Stimulated activated CD8-positive, alpha-beta memory T cell treated with anti-CD3 and anti-CD28 coated beads, Interleukin-4, amount 100 ng/mL, for 24 hours (primary cell): ENCODE measurements around the gene TM7SF3.
A peak's percentile ranks its signal among the peaks of the same experiment; 100 is the strongest.
"Not testable (repeated sequence)": the region's sequence is repeated elsewhere in the genome, so short reads cannot be mapped to it uniquely, and the experiment has no call there.

ENCODE experiments used
- DNase-seq: peaks from one replicate; pipeline ENCODE4 v3.0.0-alpha.2; 2020; ENCODE audit warnings: low read depth

The TM7SF3 gene

DNA sequence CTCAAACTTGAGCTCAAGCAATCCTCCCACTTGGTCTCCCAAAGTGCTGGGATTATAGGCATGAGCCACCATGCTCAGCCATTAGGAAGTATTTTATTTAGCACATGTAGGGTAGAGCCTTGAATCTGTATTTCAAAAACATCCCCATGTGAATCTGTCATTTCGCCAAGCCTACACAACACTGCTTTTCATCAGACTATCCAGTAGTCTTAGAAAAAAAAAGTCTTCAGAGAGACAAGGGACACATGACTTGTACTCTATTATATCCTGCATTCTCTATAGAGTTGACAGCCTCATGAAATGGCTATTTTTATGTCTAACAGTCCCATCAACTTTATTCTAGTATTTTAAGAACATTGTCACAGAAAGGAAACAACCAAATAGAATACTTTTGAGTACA is 35.4 kb downstream of the TM7SF3 start:
- DNase-seq, result no peak

DNA sequence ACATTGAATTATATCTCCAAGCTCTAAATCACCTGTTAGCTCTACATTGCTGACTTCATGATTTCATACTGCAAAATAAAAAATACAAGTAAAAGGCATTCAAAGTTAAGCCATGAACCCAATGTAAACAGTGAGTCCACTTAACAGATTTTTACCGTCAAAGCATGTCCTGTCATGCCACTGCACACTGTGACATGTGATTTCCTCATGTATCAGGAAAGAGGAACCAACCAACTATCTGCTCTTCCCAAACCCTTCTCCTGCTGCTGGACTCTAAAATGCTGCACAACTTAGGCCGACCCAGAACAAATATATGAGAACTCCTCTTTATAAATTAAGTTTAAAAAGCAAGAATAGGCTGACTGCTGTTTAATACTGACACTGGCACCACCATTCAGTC is 37.5 kb downstream of the TM7SF3 start:
- no peak for DNase-seq

DNA sequence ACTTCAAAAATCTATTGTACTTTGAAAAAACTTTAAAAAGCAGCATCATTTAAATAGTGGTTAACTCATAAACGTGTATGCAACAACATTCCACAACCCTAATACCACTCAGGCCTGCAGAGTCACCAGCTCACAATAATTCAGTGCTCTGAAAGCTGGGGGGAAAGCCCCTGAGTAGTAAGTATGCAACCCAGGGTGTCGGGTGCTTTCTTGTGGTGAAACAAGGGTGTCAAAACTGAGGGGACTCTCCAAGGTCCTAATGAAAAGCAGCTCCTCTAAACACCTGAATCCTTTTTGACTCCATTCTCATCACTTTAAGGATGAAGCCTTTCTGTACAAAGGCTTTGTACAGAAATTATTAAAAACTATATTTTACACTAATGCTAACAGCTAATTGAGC is 42.2 kb downstream of the TM7SF3 start:
- peak; percentile 29 for DNase-seq

DNA sequence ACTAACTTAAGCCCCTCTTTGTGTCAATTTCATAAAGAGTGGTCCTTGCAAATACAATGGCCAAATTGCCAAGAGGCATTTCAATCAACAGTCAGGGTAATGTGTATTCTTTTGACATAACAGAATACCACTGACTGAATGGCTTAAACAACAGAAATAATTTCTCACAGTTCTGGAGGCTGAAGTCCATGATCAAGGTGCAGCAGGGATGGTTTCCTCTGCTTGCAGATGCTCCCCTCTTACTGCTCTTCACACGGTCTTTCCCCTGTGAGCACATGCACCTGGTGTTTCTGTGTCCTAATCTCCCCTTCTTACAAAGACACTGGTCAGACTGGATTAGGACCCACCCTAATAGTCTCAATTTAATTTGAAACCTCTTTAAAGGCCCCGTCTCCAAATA is 44.0 kb downstream of the TM7SF3 start:
- DNase-seq, result no peak

DNA sequence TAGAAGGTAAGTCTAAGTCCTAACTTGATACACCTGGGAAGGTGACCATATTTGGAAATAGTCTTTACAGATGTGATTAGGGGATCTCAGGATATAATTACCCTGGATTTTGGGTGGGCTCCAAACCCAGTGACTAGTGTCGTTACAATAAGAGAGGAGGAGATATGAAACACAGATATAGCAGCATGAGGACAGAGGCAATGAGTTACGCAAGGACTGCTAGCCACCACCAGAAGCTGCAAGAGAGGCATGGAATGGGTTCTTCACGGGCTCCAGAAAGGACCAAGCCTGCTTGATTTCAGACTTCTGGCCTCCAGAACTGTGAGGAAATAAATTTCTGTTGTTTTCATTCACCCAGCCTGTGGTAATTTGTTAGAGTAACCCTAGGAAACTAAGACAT is 47.3 kb downstream of the TM7SF3 start:
- no peak for DNase-seq

DNA sequence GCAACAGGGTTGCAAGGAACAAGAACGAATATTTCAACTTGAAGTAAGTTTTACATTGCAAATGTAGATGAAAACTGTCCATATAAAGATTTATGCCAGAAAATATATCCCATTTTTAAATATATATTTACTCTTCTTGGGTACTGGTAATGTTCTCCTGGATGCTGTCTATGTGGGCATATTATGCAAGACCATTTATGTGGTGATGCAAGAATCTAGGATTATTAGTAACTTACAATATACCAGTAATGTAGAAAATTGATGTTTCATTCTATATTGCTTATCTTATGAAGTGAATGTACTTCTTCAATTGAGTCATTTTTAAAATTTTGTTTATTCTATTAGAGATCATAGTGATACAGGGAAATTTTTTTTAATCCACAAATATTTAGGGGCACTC is 50.8 kb downstream of the TM7SF3 start:
- DNase-seq, result no peak

DNA sequence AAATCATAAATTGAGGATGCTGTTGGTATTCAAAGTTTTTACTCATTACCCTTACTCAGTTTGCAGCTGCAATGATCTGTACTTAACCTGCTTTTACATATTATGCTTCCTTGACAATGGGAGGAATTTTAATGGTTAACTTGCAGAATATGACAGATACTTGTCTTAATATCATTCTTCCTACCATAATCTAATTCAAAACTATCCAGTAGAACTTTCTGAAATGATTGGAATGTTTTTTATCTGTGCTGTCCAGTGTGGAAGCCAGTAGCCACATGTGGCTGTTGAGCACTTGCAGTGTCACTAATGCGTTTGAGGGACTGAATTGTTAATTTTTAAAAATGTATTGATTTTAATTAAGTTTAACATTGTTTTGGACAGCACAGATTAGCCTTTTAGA is 52.4 kb downstream of the TM7SF3 start:
- no peak for DNase-seq

DNA sequence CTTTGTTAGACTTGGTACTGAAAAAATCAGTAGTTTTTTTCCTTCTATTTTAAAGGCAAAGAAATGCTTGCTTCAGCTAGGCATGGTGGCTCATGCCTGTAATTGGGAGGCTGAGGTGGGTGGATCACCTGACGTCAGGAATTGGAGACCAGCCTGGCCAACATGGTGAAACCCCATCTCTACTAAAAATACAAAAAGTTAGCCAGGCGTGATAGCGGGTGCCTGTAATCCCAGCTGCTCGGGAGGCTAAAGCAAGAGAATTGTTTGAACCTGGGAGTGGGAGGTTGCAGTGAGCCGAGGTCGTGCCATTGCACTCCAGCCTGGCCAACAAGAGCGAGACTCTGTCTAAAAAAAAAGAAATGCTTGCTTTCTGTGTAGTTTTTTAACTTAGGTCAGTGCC is 52.8 kb downstream of the TM7SF3 start:
- not testable (repeated sequence) for DNase-seq

DNA sequence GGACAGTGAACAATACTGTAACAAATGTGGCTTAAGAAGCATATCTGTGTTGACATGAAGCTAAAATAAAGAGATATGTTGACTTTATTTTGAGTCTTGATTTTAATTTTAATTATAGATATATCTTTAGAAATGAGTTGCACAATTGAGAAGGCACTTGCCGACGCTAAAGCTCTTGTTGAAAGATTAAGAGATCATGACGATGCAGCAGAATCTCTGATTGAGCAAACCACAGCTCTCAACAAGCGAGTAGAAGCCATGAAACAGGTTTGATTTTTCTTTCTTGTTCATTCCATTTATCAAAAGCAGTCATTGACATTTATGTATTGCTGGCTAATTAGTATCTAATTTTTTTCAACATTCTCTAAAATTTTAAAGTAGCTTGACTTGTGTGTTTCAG is 60.2 kb downstream of the TM7SF3 start:
- no peak for DNase-seq

DNA sequence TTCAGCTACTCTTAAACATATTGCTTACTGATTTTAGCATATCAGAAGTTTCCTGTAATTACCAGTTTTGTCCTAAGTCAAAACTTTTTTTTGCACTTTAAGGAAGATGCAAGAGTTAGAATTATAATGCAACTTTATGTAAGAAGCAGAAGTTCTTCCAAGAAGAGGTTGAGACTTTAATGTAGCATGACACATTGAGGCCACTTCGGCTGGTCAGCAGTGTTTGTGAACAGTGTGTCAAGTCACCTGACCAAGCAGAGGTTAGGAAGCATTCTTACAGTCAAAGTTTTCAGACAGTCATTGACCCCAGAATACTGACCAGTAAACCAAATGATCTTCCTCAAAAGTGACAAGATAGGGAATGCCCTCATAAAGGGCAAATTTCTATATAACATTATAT is 60.7 kb downstream of the TM7SF3 start:
- DNase-seq, result no peak

DNA sequence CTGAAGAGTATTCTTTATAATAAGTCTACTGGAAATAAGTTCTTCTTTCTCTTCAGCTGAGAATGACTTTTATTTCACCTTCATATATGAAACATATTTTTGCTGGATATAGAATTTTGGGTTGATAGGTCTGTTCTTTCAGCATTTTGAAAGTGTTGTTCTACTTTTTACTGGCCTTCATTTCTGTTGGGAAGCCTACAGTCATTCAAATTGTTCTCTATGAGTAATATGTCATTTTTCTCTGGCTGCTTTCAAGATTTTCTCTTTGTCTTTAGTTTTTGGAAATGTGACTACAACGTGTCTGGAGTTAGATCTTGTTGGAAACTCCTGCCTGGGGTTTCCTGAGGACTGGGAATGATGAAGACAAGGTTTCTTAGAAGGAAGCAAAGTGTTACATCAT is 65.9 kb downstream of the TM7SF3 start:
- no peak for DNase-seq

DNA sequence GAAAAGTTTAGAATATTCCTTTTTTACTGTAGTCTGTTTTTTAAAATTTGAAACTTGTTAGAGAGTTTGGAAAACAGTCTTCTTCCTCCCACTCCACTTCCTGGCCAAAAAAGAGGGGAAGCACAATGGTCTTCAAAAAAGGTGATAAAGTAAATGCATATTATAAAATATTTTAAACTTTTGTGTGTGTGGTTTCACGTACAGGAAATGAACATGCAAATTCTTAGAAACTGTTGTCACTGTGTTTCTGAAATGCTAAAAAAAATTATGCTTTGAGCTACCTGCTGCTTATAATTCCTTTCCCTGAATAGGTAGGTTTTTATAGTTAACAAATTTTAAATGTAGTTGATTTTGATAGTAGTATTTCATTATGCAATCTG is 73.0 kb downstream of the TM7SF3 start:
- no peak for DNase-seq

DNA sequence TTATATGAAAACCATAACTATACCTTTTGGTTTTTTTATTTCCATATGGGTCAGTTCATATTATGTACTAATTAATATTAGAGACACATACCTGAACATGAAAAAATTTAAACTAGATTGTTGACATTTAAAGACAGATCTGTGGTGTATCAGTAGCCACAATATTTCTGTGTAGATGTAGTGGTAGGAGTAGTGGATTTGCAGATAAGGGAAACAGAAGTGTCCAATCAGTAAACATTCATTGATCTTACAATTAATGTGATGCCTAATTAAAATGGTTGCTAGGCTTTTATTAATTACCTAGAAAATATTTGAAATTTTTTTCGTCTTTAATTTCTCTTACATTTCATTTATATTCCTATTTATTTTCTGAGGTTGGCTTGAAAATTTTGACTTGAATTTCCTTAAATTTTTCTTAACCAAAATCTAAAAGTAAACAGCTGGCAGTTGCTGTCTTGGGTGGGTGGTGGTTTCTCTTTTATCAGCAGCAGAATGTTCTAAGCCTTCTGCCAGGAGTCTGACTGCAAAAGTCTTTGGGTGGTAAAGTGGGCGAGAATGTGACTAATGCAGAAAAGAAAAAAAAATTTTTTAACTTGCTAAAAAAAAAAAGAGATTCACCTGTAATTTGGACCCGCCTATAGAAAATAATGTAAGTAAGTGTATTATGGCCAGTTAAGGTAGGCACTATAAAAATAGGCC is 73.5 kb downstream of the TM7SF3 start:
- no peak for DNase-seq

DNA sequence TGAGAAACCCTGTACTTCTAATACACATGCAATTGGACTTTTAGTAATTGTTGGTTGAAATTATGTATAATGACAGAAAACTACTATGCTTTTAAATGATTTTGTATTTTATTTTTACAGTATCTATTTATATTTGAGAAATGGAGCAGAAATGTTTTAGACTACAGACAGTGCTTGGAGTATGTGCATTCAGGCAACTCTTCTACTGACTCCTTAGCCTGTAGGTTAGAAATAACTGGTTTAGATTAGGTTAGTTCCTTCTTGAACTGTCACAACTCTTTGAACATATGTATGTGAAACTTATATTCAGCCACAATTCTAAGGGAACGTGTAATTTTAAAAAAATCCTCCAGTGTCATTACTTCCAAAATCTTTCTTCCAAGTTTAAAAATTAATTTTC is 74.2 kb downstream of the TM7SF3 start:
- DNase-seq, result no peak

DNA sequence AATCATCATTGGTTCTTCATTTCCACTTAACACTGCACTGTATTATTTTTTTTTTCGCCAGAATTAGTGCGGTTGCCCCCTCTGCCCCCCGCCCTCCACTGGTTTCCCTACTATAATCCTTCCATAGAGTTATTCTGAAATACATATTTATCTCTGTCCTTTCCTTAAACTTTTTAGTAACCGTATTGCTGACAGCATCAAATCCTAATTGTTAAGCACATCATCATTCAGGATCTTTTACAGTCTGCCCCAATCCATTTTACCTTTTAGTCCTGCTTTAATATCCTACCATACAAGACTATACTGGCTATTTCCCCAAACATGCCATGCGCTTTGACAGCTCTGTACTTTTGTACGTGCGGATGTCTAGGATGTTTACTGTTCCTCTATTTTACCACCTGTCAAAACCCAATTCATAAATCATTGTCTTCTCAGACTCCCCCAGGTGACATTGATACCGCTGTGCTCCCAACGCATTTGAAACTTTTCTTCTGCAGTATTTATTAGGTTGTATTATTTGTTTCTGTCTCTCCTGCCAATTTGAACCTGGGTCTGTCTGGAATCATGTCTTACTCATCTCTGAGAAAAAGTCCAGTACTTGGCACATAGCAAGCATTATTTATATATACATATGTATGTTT is 74.9 kb downstream of the TM7SF3 start:
- no peak for DNase-seq

DNA sequence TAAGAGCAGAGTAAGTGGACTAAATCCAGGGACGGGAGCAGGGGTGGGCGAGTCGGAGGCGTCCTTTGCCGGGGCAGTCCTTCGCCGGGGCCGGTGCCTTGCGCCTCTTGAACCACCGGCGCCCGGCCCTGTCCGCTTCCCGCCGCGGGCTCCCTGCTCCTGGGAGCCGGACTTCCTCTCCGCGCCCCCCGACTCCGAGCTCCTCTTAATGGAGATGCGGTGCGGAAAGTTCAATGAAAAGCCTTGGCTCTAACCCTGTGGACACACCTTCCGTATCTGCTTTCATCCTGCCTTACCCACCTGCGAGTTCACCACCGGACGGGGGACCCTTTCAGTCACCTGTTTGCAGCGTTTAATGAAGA is 75.5 kb downstream of the TM7SF3 start:
- no peak for DNase-seq

DNA sequence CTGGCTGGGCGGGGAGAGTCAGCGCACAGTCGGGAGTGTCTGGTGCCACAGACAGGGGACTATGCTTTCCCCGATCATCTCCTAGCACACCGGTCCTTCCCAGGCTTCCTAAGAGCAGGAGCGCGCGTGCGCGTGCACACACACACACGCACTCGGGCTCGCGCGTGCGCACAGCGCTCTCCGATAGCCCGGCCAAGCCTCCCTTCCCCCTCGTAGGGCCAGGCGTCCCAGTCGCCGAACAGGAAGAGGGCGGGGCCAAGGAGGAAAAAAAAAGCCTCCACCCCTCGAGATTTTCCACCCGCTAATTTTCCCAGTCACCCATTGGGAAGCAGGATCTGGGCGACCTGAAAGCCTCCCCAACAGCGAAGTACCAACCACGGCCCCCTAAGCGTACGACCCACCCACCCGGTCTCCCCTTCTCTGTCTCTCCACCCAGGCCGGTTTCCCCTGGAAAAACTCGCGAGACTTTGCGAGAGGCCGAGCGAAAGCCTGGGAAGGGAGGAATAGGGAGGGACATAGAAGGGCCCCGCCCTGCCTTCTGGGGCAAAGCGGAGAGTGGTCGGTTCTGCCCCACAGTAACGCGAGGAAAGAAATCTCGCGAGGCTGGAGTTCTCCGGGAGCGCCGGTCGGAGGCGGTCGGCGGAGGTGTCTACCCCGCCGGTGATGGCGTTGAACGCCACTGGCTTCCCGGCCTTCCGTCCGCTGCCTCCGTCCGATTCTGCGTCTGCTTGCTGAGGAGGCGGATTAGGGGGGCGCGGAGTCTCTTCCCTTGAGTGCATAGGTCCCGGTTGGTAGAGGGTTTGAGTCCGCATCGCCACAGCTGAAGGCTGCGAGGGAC is 76.1 kb downstream of the TM7SF3 start, which contains the start of the genes FGFR1OP2 and INTS13:
Gene FGFR1OP2 (plus strand): TSS at position 608 of the 838 bp plus-strand sequence. CDS start 15,689 bp downstream, outside the sequence.
Gene INTS13 (minus strand): TSS at position 119 of the 838 bp plus-strand sequence. CDS start 1,178 bp downstream, outside the sequence.
- DNase-seq, result peak; percentile 94

DNA sequence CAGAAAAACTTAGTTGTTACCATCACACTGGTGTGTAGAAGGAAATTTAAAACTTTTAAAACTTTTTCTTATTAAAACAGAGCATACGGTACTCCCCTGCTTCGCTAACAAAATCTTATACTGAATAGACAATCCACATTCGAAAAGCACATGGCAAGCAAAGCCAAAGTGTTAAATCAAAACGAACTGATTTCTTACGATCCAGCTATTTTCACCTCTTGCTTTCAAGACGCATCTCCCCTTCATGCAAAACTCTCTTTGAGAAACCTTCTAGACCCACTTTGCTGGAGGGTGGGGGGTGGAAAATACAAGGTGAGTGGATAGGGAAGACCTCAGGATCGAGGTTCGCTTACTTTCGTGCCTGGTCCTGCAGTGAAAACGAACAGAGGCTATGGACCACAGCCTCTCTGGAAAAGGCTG is 76.7 kb downstream of the TM7SF3 start:
- DNase-seq, result no peak

DNA sequence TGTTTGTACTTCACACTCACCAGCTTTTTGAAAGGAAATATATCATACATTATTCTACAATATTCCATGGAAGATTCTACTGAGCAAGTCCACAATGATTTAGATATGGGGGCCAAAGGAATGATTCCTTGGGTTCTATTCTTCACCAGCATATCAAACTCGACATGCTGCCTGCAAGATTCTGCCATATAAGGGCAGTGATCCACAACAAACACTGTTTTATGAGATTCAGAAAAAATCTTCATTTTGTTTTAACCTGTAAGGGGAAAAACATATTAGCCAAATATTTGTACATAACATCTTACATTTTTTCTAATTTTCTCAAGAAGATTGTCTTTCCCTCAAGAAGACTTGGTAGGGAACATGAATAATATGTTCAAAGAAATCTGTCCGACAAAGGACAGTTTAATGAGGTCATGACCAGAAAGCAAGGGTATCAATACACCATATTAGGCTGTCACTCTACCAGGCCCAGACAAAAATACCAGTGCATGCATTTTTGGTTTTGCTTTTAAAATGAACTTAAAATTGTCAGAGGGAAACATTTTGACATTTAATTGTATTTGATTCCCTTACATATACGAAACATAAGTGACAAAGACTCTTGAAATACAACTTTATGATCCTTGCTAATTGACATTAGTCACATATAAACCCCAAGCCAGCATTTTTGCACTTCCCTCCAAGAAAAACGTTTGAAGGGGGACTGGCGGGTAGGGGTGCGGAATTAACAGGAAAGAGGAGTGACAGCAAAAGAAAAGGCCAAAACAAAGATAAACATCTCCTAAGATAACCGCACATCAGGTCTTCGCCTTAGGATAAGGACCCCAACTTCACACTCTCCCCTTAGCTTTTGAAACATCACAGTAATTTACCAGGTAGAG is 77.4 kb downstream of the TM7SF3 start:
- no peak for DNase-seq

DNA sequence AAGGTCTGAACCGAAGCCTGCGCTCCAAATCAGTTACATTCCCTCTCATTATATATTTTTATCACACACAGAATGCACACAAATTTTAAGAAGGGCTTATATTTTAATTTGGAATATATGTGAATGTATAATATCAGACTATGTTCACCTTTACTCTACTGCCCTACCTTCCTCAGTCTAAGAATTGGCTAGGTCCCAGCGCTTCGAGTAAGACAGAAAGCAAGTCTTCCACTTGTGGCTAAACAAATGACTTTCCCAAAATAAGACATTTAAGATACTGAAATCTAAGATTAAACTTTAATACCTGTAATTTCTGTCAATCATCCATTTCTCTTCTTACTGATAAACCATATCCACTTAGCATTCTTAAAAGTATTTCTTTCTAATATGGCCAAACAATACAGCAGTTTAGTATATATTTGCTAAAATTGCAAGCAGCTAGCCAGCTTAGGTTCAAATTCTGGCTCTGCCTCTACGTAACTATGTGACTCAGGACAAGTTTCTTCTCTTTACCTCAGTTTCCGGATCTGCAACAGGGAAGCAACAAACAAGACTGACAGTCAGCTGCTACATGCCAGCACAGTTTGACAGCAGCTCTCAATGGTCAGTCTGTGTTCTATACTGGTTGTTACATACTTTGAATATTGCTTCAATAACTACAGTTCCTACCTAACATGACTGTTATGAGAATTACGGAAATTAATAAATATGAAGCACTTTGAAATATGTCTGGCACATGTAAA is 78.4 kb downstream of the TM7SF3 start:
- DNase-seq, result no peak

DNA sequence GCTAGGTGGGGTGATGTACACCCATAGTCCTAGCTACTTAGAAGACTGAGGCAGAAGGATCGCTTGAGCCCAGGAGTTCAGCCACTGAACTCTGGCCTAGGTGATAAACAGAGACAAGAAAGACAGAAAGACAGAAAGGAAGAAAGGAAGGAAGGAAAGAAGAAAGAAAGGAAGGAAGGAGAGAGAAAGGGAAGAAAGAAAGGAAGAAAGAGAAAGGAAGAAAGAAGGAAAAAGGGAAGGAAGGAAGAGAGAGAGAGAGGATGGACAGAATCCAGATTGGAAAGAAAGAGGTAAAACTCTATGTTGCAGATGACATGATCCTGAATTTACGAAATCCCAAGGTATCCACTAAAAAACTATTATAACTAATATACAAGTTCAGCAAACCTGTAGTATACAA is 84.6 kb downstream of the TM7SF3 start:
- no peak for DNase-seq
